ENCODE data around the gene RC3H2. TPM values are rescaled to one million over a fixed set of nuclear protein-coding genes. Genes with fewer than 3 reads are reported as not detected.
A peak's percentile ranks its signal among the peaks of the same experiment; 100 is the strongest.

Gene RC3H2
- total and polyA plus RNA-seq, 2 of the 13 experiments (the other 11 are each of a cell fraction or from before 2014, with no cell fraction given) = 21.0 to 36.4 TPM

DNA sequence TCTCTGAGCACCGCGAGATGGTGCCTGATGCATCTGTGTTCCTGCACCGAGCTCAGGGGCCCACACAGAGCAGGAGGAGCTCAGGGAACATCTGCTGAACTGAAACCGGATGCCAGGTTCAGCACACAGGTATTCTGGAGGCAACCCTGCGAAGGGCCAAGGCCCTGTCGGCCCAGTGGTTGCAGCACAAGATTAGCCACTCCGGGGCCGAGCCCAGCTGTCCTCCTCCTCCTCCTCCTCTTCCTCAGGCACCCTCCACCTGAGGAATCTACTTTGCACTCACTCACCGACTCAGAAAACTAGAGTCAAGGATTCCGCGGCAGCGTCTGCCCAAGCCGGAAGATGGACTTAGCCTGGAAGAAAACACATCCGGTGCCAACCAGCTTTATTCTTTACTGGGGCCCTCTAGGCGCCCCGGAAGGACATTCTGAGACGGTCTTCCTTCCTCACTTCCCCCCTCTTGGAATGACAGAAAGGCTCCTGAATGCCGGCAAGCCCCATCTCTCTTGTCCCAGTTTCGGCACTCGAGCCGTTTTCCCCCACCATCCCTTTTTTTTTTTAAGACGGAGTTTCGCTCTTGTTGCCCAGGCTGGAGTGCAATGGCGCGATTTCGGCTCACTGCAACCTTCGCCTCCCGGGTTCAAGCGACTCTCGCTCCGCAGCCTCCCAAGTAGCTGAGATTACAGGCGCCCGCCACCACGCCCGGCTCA lies 8.0 kb upstream of the RC3H2 start, which contains the start of gene ZBTB6 (continued):
- peak; percentile 52; the same call in 1 of the 2 replicates for TF ChIP-seq NFKB2 (CRISPR knock-in tag; IDR thresholded peaks at IDR 0.05; ENCODE audit: borderline replicate concordance)
- TF ChIP-seq HOXA9 (CRISPR knock-in tag; IDR thresholded peaks at IDR 0.05; ENCODE audit: borderline replicate concordance) = no peak
- TF ChIP-seq, protein P1, sequence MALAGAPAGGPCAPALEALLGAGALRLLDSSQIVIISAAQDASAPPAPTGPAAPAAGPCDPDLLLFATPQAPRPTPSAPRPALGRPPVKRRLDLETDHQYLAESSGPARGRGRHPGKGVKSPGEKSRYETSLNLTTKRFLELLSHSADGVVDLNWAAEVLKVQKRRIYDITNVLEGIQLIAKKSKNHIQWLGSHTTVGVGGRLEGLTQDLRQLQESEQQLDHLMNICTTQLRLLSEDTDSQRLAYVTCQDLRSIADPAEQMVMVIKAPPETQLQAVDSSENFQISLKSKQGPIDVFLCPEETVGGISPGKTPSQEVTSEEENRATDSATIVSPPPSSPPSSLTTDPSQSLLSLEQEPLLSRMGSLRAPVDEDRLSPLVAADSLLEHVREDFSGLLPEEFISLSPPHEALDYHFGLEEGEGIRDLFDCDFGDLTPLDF (CRISPR knock-in tag; IDR thresholded peaks at IDR 0.05) = no peak; the same call in 1 of the 2 replicates
- 0 out of 2 replicates have a peak, but pooled peaks have one; percentile 66 for TF ChIP-seq ZNF839 (CRISPR knock-in tag; IDR thresholded peaks at IDR 0.05; ENCODE audit: borderline replicate concordance)
- TF ChIP-seq, protein P2, sequence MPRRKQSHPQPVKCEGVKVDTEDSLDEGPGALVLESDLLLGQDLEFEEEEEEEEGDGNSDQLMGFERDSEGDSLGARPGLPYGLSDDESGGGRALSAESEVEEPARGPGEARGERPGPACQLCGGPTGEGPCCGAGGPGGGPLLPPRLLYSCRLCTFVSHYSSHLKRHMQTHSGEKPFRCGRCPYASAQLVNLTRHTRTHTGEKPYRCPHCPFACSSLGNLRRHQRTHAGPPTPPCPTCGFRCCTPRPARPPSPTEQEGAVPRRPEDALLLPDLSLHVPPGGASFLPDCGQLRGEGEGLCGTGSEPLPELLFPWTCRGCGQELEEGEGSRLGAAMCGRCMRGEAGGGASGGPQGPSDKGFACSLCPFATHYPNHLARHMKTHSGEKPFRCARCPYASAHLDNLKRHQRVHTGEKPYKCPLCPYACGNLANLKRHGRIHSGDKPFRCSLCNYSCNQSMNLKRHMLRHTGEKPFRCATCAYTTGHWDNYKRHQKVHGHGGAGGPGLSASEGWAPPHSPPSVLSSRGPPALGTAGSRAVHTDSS (CRISPR knock-in tag; conservative IDR thresholded peaks at IDR 0.05) = no peak
- TF ChIP-seq, protein P3, sequence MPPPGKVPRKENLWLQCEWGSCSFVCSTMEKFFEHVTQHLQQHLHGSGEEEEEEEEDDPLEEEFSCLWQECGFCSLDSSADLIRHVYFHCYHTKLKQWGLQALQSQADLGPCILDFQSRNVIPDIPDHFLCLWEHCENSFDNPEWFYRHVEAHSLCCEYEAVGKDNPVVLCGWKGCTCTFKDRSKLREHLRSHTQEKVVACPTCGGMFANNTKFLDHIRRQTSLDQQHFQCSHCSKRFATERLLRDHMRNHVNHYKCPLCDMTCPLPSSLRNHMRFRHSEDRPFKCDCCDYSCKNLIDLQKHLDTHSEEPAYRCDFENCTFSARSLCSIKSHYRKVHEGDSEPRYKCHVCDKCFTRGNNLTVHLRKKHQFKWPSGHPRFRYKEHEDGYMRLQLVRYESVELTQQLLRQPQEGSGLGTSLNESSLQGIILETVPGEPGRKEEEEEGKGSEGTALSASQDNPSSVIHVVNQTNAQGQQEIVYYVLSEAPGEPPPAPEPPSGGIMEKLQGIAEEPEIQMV (CRISPR knock-in tag; IDR thresholded peaks at IDR 0.05; ENCODE audit: low read depth) = no peak
- peak; percentile 14; the same call in 1 of the 2 replicates for TF ChIP-seq SOX5 (CRISPR knock-in tag; IDR thresholded peaks at IDR 0.05; ENCODE audit: borderline replicate concordance)
- TF ChIP-seq ZNF792 (CRISPR knock-in tag; IDR thresholded peaks at IDR 0.05) = no peak; the same call in 1 of the 2 replicates
- peak; percentile 62; the same call in 1 of the 2 replicates for TF ChIP-seq MXD4 (CRISPR knock-in tag; IDR thresholded peaks at IDR 0.05)
- TF ChIP-seq TAF1 (CRISPR knock-in tag; IDR thresholded peaks at IDR 0.05) = peak; percentile 76; the same call in 1 of the 2 replicates
- peak; percentile 59; the same call in 1 of the 2 replicates for TF ChIP-seq CBX5 (CRISPR knock-in tag; IDR thresholded peaks at IDR 0.05; ENCODE audit: borderline replicate concordance)
- peak; percentile 89 for TF ChIP-seq ZNF501 (CRISPR knock-in tag; IDR thresholded peaks at IDR 0.05)
- peak; percentile 44; the same call in 1 of the 2 replicates for TF ChIP-seq ERF (CRISPR knock-in tag; IDR thresholded peaks at IDR 0.05)
- TF ChIP-seq NFKBIZ (CRISPR knock-in tag; IDR thresholded peaks at IDR 0.05) = 0 out of 2 replicates have a peak, but pooled peaks have one; percentile 60
- peak; percentile 81 for TF ChIP-seq HDAC1 (CRISPR knock-in tag; IDR thresholded peaks at IDR 0.05)
- TF ChIP-seq NCOA1 (CRISPR knock-in tag; IDR thresholded peaks at IDR 0.05) = no peak
- peak; percentile 39; the same call in 1 of the 2 replicates for TF ChIP-seq KDM2A (CRISPR knock-in tag; IDR thresholded peaks at IDR 0.05; ENCODE audit: borderline replicate concordance, low read depth)
- TF ChIP-seq, protein P4, sequence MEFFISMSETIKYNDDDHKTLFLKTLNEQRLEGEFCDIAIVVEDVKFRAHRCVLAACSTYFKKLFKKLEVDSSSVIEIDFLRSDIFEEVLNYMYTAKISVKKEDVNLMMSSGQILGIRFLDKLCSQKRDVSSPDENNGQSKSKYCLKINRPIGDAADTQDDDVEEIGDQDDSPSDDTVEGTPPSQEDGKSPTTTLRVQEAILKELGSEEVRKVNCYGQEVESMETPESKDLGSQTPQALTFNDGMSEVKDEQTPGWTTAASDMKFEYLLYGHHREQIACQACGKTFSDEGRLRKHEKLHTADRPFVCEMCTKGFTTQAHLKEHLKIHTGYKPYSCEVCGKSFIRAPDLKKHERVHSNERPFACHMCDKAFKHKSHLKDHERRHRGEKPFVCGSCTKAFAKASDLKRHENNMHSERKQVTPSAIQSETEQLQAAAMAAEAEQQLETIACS (CRISPR knock-in tag; IDR thresholded peaks at IDR 0.05) = no peak
- no peak for TF ChIP-seq MATR3 (CRISPR knock-in tag; IDR thresholded peaks at IDR 0.05)
- peak; percentile 45; the same call in 1 of the 2 replicates for TF ChIP-seq SMAD3 (CRISPR knock-in tag; IDR thresholded peaks at IDR 0.05)
- peak; percentile 91 for TF ChIP-seq ASH2L (IDR thresholded peaks at IDR 0.05; ENCODE audit: insufficient read length, low read depth, low read length)
- TF ChIP-seq SAFB2 (CRISPR knock-in tag; IDR thresholded peaks at IDR 0.05; ENCODE audit: borderline replicate concordance, low read depth) = 0 out of 2 replicates have a peak, but pooled peaks have one; percentile 62
- no peak for TF ChIP-seq ZNF672 (CRISPR knock-in tag; IDR thresholded peaks at IDR 0.05)
- TF ChIP-seq, protein P5, sequence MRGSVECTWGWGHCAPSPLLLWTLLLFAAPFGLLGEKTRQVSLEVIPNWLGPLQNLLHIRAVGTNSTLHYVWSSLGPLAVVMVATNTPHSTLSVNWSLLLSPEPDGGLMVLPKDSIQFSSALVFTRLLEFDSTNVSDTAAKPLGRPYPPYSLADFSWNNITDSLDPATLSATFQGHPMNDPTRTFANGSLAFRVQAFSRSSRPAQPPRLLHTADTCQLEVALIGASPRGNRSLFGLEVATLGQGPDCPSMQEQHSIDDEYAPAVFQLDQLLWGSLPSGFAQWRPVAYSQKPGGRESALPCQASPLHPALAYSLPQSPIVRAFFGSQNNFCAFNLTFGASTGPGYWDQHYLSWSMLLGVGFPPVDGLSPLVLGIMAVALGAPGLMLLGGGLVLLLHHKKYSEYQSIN (CRISPR knock-in tag; IDR thresholded peaks at IDR 0.05; ENCODE audit: borderline replicate concordance) = no peak
